Hematopoietic multipotent progenitor cell treated with erythropoietin and hydrocortisone succinate and interleukin-3 and kit ligand, for 15 days (in vitro differentiated cells): ENCODE results near the gene CCDC12.
A peak's percentile ranks its signal among the peaks of the same experiment; 100 is the strongest.
"Not testable (repeated sequence)": the region's sequence is repeated elsewhere in the genome, so short reads cannot be mapped to it uniquely, and the experiment has no call there.

Experiments
- DNase-seq: peaks from one replicate; pipeline ENCODE4 v3.0.0-alpha.2; 2015; ENCODE audit warnings: low spot score

The CCDC12 gene

DNA sequence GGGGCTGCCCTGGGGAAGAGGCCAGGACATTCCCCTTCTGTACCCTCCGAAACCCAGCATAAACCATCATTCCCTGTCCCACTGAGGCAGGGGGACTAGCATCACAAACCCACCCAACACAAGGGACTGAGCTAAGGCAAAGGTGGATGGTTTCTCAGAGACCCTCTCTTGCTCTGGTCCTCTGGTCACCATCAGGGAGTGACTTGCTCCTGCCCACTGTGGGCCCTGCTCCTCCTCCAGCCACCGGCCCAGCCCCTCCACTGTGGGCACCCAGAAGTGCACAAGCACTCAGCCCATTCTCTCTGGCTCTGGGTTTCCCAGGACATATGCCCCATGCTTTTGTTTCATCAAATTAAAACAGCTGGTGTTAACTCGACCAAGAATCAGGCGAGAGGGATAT, 54.1 kb downstream of the CCDC12 start:
- DNase-seq: no peak

DNA sequence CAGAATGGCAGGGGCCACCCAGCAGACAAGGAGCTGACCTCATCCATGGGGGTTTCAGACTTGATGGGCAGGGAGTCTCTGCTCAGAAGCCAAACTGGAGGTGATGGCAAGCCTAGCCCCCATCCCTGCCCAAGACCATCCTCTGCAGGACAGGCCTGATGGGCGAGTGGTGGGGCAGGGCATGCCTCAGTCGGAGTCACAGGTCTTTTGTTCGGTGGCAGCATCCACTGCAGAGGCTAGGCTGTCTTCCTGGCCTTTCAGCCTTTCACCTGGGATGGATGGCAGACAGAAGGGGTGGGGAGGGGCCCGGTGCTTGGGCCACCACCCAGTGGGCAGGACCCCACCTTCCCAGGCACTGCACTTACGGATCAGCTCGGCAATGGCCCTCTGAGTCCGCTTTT, 54.7 kb downstream of the CCDC12 start:
- DNase-seq: no peak

DNA sequence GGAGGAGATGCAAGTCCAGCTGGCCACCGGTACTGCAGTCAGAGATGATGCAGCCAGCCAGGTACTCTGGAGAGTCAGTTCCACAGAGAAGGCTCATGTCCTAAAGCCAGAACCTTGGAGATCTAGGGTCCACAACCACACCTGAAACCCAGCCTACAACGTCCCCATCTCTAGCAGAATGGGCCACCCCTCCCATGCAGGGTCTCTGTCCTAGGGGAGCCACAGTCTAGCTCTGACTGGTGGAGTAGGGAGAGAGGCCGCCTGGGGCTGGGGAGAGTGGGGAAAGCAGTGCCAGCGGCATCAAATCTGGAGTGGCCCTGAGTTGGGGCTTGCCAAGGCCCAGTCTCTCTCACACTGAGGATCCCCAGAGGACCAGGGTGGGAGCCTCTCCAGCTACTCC, 55.5 kb downstream of the CCDC12 start:
- DNase-seq: no peak

DNA sequence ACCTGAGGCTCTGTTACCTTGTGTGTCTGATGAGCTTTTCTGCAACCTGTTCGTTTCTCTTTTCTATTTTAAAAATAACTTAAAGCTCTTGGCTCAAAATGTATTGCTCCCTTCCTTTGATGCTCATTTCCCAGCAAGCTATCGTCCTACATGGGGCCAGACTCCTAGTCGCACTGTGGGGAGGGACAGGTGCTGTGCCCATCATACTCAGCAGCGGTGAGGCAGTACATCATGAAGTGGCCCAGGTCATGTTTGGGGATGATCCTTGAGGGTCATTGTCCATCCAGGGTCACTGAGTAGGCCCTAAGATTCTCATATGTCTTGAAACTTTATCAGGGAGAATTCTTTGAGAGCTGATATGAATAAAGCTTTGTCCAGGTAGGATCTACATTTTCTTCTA, 57.9 kb downstream of the CCDC12 start:
- no peak for DNase-seq

DNA sequence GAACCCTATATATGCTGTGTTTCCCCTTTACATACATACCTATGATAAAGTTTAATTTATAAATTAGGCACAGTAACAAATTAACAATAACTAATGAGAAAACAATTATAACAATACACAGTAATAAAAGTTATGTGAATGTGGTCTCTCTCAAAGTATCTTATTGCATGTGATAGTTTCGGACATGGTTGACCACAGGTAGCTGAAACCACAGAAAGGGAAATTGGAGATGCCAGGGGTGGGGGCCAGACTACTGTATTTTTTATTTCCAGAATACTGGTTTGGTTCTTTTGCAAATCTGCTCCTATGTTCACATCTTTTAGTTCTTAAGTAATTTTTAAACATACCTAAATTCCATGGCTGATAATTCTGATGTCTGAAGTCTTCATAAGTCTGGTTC, 58.3 kb downstream of the CCDC12 start:
- no peak for DNase-seq

DNA sequence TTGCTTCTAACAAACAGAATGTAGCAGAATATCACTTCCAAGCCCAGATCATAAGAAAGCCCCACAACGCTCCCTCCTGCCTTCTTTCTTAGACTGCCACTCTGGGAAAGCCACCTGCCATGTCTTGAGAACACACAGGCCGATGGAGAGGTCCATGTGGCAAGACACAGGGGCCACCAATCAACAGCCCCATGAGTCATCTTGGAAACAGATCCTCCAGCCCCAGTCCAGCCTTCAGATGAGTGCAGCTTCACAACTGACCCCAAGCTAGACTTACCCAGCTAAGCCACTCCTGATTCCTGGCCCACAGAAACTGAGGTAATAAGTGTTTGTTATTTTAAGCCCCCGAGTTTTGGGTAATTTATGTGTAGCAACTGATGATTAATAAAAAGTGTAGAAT, 59.3 kb downstream of the CCDC12 start:
- DNase-seq: no peak

DNA sequence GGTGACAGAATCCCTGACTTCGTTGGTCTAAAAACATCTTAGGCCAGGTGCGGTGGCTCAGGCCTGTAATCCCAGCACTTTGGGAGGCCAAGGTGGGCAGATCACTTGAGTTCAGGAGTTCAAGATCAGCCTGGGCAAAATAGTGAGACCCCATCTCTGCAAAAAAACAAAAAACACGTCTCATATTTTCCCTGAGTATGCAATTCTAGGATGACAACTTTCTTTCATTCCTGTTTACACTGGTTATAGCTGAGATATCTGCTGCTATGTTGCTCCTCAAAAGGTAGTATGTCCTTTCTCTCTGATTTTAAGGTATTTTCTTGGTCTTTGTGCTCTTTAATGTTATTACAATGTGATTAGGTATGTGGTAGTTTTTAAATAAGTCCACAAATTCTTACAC, 59.7 kb downstream of the CCDC12 start:
- no peak for DNase-seq

DNA sequence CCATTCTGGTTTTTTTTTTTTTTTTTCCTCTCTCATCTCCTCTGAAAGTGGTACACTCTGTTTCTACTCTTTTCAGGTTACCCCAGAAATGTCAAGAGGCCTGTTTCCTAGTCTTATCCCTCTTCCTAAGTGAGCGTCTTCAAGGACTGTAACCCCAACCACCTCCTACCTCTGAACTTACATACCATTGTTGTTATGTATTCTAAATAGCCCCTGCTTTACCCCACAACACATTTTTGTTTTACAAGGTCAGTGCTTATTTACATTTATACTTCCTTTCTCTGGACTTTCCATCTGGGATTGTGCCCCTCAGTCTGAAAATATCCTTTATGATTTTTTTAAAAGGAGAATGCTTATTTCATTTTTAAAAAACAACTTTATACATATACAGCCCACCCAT, 60.3 kb downstream of the CCDC12 start:
- no peak for DNase-seq

DNA sequence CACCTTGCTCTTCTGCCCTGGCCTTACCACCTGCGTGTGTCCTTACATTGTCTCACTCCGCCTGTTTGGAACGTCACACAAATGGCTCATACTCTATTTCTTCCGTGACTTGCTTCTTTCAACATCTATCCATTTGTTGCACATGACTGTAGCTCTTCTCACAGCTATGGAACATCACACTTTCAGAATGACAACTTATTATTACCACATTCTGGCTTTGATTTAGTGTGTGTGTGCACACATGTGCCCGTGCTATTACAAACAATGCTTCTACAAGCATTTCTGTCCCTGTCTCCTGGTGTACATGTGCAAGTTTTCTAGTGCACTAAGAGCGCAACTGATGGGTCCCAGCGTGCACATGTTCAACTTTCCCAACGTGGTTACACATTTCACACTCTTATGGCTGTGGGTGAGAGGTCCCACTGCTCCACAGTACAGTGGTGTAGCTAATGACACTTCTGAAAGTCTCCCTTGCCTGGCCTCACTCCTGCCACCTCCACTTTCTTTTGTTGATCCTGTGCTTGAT, 61.2 kb downstream of the CCDC12 start:
- no peak for DNase-seq

DNA sequence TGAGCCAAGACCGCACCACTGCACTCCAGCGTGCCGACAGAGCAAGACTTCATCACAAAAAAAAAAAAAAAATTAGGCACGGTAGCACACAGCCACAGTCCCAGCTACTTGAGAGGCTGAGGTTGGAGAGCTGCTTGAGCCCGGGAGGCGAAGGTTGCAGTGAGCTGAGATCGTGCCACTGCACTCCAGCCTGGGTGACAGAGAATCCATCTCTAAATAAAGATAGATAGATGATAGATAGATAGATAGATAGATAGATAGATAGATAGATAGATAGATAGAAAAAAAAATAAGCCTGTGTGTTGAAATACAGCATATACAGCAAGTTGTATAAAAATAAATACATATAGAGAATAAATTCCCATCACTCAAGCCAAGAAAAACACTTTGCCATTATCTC, 61.7 kb downstream of the CCDC12 start:
- no peak for DNase-seq

DNA sequence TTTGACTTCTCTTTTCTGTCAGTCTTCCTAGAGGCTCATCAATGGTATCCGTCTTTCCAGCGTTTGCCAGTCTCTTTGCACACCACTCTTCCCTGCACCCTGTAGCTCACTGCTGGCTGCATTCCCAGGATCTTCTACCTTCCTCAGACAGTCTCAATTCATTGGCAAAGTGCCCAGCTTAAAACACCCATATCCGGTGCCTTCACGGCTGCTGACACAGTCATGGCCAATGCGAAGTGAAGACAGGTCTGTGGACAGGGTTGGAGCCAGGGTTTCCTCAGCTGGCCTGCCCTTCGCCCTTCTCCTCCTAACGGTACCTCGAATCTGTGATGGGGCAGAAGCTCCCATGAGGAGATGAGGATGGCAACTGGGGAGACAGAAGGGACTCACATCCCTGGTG, 62.9 kb downstream of the CCDC12 start:
- DNase-seq: peak; percentile 18

DNA sequence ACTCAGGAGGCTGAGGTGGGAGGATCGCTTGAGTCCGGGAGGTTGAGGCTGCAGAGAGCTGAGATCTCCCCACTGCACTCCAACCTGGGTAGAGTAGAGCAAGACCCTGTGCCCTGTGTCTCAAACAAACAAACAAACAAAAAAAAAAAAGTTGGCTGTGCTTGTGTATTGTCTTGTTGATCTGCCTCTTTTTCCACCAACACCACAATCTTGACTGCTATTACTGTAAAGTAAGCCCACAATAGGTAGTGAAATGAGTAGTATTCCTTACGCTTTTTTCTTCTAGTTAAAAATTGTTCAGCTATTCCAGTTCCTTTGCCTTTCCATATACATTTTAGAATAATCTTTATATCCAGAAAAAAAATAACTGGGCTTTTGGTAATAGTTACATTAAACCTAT, 63.6 kb downstream of the CCDC12 start:
- DNase-seq: no peak

DNA sequence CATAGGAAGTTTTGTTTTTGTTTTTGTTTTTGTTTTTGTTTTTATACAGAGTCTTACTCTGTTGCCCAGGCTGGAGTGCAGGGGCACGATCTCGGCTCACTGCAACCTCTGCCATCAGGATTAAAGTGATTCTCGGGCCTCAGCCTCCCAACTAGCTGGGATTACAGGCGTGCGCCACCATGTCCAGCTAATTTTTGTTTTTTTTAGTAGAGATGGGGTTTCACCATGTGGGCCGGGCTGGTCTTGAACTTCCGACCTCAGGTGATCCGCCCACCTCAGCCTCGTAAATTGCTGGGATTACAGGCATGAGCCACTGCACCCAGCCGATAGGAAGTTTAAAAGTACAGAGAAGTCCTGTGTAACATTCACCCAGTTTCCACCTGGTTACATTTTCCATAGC, 65.6 kb downstream of the CCDC12 start:
- not testable (repeated sequence) for DNase-seq

DNA sequence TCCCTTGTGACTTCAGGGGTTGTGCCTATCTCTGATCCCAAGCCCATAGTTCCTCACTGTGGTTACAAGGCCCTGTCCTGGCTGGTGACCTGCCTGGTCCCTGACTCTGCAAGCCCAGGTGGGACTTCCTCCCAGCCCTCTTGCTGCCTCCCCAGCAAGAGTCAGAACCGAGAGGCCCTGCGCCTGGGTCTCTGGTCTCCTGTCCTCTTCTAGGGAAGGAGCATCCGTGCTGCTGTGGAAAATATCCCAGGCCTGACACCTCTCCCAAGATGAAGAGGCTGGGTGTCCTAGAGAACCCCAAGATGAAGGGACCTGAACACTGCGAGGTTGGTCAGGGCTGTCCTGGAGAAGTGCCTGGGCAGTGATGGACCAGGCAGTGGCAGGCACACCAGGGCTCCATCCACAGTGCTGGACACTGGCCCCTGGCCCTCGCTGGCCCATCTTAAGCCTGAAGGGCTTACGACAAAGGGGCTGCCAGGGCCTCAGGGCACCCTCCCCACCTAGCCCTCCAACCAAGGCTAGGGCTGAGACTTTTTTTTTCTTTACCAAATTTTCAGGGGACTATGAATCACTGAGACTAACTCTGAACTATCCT, 66.3 kb downstream of the CCDC12 start:
- DNase-seq: no peak

DNA sequence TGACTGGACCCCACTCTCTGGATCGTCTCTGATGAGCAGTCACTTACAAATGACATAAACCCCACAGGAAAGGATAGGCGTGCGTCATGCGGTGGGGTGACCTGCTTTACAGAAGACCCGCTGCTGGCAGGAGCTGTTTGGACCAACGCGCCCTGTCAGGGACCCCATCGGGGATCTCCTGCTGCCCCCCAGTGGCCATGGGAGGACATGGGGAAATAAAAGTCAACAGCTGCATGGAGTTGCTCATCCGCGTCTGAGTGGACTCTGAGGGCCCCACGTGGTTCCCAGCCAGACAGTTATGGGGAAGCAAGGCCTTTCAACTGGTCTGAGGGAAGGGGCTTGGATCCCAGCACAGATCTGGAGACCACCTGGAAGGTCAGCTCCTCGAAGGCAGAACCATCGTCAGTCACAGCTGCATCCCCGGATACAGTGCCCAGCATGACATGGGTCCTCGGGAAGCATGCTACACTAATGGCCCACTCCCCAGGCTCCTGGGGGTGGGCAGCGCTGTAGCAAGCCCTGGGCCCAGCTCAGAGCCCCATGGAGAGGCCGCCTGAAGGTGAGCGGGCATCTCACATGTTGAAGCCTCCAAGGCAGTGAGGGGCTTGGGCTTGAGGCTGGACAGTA, 66.9 kb downstream of the CCDC12 start:
- DNase-seq: peak; percentile 66

DNA sequence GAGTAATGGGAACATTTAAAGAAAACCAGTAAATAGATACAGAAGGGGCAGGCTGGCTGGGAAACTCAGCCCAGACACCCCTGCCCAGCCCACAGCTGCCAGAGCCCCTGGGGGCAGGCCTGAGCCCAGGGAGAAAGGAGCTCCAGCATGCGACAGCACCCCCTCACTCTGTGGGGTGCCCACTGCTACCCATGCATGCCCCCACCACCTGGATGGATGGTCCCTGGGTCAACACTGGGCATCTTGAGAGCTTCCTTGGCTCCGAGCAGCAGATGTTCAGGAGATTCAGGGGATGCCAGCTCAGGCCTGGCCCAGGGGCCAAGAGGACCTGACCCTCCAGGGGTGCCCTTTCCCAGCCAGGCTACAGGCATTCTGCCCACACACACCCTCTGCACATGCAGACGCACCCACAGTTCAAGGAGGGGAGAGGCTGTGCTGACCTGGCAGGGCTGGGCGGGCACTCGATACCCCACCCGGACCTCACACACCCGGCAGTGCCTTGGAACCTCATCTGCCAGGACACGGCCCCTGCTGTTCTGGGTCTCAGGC, 67.5 kb downstream of the CCDC12 start:
- DNase-seq: no peak

DNA sequence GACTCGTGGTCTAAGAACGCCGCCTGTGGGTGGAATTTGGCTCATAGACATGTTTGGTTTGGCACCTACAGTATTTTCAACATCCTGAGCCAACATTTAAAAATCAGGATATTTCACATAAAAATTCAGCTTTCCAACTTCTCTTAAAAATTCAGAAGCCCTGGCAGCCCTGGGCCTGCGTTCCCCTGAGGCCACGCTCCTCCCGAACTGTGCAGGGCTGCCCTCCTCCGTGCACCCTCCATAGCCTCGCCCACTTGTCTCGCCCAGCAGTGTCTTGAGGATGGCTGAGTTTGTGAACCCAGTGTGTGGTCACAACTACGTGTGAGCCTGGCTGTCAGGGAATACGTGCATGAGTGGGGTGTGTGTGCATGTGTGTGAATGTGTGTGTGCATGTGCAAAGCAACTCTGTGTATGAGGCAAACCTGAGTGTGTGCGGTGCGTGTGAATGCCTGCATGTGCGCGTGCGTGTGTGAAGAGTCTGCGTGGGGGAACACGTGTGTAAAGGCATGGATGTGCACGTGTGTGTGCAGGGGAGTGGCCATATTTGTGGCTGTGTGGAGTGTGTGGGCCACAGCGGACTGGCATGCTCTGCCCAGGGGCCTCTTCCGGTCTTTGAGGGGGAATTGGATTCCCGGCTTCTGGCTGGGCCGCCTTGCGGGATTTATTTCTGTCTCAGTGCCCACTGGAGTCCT, 68.1 kb downstream of the CCDC12 start:
- no peak for DNase-seq

DNA sequence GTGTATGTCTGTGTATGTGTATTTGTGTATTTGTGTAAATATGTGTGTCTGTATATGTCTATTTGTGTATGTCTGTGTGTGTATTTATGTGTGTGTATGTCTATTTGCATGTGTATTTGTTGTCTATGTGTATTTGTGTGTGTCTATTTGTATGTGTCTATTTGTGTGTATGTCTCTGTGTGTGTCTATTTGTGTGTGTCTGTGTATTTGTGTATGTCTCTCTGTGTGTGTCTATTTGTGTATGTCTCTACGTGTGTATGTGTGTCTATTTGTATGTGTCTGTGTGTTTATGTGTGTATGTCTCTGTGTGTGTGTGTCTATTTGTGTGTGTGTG, 68.6 kb downstream of the CCDC12 start:
- no peak for DNase-seq

DNA sequence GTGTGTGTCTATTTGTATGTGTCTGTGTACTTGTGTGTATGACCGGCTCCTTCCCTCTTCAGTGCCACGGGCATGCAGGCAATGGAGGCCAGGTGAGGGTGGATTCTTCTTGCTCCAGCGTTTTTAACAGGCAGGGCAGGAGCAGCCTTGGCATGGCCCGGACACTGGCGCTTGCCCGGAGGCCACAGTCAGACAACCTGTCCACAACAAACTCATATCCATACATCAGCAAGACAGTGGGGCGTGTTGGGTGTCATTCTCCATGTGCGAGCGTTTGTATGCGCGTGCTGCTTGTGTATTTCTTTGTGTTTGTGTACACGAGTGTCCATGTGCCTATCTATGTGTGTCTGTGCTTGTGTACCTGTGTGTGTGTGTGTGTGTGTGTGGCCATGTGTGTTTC, 69.3 kb downstream of the CCDC12 start:
- DNase-seq: no peak

DNA sequence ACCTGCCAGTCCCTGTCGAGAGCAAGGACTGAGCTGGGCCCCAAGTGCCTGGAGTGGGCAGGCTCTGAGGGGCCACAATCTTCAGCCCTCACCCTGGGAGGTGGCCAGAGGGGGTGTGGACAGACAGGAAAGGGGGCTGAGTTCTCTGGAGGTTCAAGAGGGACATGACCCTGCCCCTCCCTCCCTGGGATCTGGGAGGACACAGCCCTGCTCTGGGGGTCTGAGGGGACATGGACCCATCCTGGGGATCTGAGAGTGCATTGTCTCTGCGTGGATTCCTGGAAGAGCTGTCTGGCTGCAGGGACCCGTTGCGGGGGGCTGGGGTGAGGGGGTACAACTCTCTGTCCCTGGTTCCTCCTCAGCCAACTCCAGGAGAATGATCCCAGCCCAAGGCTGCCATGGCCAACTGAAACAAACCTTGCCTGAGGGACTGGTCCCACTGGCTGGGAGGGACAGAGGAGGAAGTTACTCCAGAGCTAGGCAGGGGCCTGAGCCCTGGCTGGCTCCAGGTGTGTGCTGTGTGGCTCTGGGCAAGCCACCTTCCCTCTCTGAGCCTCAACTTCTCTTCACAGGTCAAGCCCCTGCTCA, 70.0 kb downstream of the CCDC12 start:
- DNase-seq: no peak

DNA sequence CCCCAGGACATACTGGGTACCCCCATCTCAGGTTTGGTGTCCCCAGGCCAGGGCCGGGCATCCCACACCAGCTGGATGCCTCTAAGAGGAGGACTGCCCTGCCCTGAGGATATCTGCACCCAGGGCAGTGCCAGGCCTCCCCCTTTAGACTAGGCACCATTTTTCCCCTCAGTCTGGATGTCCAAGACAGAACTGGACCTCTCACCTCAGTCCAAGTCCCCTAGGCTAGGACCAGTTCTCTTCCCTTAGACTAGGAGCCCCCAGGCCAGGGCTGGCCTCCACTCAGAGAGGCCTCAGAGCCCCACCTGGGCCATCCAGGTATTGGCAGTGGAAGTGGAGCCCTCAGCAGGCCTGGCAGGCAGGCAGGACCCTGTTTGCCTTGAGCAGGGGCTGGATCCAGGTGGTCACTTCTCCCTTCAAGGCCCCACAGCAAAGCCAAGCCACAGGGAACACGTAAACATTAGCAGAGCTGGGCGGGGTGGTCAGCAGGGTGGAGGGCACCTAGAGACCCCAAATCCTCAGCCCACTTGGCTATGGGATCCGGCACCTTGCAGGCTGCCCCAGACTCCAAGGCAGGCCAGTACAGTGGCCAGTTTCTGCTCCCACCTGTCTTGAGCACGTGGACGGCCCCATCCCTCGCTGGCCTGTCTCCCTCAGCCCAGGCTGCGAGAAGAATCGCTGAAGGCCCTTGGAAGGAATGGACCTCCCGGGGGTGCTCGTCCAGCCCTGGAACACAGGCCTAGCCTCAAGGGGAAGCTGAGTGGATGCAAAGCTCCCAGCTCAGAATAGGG, 70.7 kb downstream of the CCDC12 start:
- DNase-seq: no peak

DNA sequence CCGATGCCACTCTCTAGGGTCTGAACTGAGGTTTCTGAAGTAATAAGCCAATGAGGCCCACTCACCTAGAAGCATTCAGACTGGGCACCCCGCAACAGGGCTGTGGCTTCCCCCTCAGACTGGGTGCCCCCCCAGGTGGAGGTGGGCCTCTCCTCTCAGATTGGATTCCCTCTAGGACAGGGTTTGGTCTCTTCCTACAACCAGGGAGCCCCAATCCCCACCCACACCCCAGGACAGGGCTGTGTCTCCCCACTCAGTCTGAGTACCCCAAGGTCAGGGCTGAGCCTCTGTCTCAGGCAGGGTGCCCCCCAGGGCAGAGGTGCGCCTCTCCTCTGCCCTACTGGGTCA, 71.4 kb downstream of the CCDC12 start:
- DNase-seq: no peak
